ENCODE data around the gene MORC3. TPM values are rescaled to one million over a fixed set of nuclear protein-coding genes. Genes with fewer than 3 reads are reported as not detected.
"Not testable (repeated sequence)": the region's sequence is repeated elsewhere in the genome, so short reads cannot be mapped to it uniquely, and the experiment has no call there.

Gene MORC3
- total RNA-seq, 4 donors from 2014 or later, result 29.4 to 82.5 (median 31.0) TPM

DNA sequence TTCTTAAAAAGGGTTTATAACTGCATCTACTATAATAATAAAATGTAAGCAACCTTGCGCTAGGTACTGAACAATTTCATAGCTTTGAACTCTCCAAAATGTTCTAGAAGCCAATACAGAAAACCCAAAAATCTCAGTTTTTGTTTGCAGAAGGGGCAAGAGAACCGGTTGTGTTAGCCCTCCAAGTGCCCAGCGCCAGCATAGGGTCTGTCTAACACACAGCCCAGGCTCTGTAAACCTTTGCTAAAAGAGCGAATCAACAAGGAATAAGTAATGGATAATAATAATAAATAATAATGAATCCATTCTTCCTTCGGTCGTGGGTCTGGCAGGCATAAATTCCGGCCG lies 64.9 kb downstream of the MORC3 start:
- H3K36me3 ChIP-seq, result no peaks in the 10 kb centered on the region
- H3K27me3 ChIP-seq, result no peaks in the 10 kb centered on the region
- H3K27ac ChIP-seq, result peak overlapping the region in 1 of 4 donors; percentile 38
- H3K9me3 ChIP-seq, result no peaks in the 10 kb centered on the region
- H3K4me3 ChIP-seq, result peak overlapping the region; percentile 56 to 74 (median 66)
- no peaks in the 10 kb centered on the region for H3K4me1 ChIP-seq
- TF ChIP-seq POLR2A (IDR thresholded peaks at IDR 0.05), result no peak
- TF ChIP-seq, protein P1, sequence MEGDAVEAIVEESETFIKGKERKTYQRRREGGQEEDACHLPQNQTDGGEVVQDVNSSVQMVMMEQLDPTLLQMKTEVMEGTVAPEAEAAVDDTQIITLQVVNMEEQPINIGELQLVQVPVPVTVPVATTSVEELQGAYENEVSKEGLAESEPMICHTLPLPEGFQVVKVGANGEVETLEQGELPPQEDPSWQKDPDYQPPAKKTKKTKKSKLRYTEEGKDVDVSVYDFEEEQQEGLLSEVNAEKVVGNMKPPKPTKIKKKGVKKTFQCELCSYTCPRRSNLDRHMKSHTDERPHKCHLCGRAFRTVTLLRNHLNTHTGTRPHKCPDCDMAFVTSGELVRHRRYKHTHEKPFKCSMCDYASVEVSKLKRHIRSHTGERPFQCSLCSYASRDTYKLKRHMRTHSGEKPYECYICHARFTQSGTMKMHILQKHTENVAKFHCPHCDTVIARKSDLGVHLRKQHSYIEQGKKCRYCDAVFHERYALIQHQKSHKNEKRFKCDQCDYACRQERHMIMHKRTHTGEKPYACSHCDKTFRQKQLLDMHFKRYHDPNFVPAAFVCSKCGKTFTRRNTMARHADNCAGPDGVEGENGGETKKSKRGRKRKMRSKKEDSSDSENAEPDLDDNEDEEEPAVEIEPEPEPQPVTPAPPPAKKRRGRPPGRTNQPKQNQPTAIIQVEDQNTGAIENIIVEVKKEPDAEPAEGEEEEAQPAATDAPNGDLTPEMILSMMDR (IDR thresholded peaks at IDR 0.05), result no peak
- no peak for DNase-seq

DNA sequence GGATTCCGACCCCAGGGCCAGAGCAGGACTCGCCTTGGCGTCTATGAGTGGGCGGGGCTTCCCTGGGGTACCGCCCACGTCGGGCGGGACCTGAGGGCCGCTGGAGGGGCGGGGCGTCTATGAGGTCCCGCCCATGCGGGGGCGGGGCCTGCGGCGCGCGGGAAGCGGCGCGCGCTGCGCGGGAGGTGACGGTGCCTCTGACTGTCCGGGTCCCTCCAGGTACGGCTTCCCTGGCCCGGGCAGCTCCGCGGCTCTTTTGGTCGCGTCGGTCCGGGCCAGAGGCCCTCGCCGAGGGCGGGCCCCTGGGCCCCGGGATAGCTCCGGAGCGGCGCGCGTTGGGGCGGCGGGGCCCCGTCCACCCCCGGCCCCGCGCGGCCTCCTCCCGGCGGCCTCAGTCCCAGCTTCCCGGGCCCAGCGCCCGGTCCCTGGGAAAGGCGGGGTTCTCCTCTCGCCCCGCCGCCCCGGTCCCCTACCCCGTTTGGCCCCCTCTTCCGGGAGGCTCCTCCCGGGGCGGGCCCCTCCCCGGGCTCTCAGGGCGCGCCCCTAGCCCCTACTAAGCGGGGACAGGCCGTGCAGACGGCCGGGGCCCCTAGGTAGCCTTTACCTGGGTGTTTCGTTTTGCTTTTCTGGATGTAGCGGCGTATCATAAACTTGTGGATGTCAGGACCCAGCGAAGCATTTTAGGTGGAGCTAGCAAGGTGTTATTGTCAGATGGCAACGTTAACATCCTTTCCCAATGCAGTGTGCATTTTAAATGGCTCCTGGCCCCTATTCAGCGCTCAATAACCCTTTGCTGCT lies 65.4 kb downstream of the MORC3 start, which contains the start of gene CHAF1B:
Gene CHAF1B (plus strand): TSS at position 160 of the 798 bp plus-strand sequence. CDS start 745 bp downstream, outside the sequence.
- Histone ChIP-seq H3K4me1 (no peaks in the 10 kb centered on the region), H3K9me3 (no peaks in the 10 kb centered on the region), H3K36me3 (no peaks in the 10 kb centered on the region), H3K4me3 (peak within 1 kb of the TSS; percentile 56 to 74 (median 66)), H3K27me3 (no peaks in the 10 kb centered on the region), H3K27ac (peak within 1 kb of the TSS in 2 of 4 donors; percentile 38 to 55)
- DNase-seq, result peak; percentile 75 to 89 (median 86)
- TF ChIP-seq POLR2A (IDR thresholded peaks at IDR 0.05), result peak in 1 of 2 donors; percentile 10
- TF ChIP-seq, protein P1 (IDR thresholded peaks at IDR 0.05), result no peak

DNA sequence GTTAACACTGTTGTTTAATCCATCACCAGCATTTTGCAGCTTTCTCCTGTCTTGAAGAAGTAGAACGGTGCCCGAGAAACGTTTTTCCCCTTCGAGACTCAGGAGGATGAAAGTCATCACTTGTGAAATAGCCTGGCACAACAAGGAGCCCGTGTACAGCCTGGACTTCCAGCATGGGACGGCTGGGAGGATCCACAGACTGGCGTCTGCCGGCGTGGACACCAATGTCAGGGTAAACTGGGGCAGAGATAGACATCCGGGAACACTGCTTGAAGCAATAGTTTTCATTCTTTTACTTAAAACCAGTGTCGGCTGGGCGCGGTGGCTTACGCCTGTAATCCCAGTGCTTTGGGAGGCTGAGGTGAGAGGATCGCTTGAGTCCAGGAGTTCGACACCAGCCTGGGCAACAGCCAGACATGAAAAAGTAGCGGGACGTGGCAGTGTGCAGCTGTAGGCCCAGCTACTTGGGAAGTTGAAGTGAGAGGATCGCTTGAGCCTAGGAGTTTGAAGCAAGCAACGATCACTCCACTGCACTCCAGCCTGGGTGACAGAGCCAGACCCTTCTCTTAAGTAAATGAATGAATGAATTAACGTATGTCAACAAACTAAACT lies 66.1 kb downstream of the MORC3 start:
- Histone ChIP-seq H3K4me3 (peak overlapping the region; percentile 56 to 74 (median 66)), H3K9me3 (no peaks in the 10 kb centered on the region), H3K36me3 (no peaks in the 10 kb centered on the region), H3K27me3 (no peaks in the 10 kb centered on the region), H3K27ac (peak overlapping the region in 1 of 4 donors; percentile 55), H3K4me1 (no peaks in the 10 kb centered on the region)
- TF ChIP-seq, protein P1 (IDR thresholded peaks at IDR 0.05), result no peak
- no peak for TF ChIP-seq POLR2A (IDR thresholded peaks at IDR 0.05)
- DNase-seq, result no peak

DNA sequence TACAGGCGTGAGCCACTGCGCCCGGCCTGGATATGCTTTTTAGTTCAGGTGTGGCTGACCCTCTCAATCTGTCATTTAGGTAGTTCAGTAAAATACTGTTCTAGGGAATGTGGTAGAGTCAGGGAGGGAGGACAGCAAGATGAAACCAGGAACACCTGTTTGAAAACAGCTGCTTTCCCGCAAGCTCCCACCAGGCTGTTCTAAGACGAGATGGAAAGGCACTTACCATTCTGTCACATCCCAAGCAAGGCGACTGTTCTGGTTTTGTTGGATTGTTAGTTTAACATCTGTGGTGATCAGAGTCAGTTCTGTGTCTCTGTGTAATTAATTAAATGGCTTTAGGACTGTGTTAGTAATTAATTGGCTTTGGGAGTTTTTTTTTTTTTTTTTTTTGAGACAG lies 68.1 kb downstream of the MORC3 start:
- no peak overlapping the region for H3K4me3 ChIP-seq
- DNase-seq, result no peak
- TF ChIP-seq POLR2A (IDR thresholded peaks at IDR 0.05), result no peak
- TF ChIP-seq, protein P1 (IDR thresholded peaks at IDR 0.05), result no peak
- H3K27me3 ChIP-seq, result no peaks in the 10 kb centered on the region
- H3K27ac ChIP-seq, result no peak overlapping the region
- H3K36me3 ChIP-seq, result no peaks in the 10 kb centered on the region
- no peaks in the 10 kb centered on the region for H3K9me3 ChIP-seq
- no peaks in the 10 kb centered on the region for H3K4me1 ChIP-seq

DNA sequence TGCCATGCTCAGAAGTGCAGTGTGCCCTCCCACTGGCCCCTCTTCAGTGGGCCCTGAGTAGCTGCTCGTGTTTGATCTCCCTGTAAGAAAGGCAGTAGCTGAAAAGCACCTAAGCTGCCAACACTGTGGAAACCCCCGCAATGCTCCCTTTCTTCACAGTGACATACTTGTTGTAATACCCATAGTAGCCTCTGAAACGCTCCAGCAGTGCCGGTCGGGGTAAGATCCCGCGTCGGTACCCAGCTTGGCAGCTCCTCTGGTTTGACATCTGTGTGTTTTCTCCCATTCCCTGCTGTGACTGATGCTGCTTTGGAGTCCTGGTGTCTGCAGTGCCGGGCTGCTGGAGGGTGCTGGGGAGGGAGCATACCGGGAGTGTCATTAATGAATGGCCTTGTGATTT lies 68.8 kb downstream of the MORC3 start:
- Histone ChIP-seq H3K27me3 (no peaks in the 10 kb centered on the region), H3K9me3 (no peaks in the 10 kb centered on the region), H3K36me3 (no peaks in the 10 kb centered on the region), H3K4me1 (no peaks in the 10 kb centered on the region), H3K27ac (no peak overlapping the region), H3K4me3 (no peak overlapping the region)
- TF ChIP-seq, protein P1 (IDR thresholded peaks at IDR 0.05), result no peak
- TF ChIP-seq POLR2A (IDR thresholded peaks at IDR 0.05), result no peak
- no peak for DNase-seq

DNA sequence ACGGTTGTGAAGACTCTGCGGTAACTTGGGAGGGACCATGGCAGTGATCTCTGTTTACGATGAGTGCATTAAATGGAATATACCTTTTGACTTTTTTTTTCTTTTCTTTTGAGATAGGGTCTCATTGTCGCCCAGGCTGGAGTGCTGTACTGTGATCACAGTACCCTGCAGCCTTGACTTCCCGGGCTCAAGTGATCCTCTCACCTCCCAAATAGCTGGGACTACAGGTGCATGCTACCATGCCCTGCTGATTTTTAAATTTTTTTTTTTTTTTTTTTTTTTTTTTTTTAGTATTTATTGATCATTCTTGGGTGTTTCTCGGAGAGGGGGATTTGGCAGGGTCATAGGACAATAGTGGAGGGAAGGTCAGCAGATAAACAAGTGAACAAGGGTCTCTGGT lies 71.7 kb downstream of the MORC3 start:
- DNase-seq, H3K4me3 ChIP-seq, H3K9me3 ChIP-seq, H3K4me1 ChIP-seq, H3K27me3 ChIP-seq, H3K36me3 ChIP-seq, H3K27ac ChIP-seq: not testable (repeated sequence)
